ENCODE data around the gene TBC1D2.

GRCh38 chr9:98182069-98182820, 73.2 kb downstream of the TBC1D2 start:
- TF ChIP-seq CTCF (conservative IDR thresholded peaks at IDR 0.05; ENCODE audit: low read depth in 2 of 2) = no peak
- TF ChIP-seq EZH2 (IDR thresholded peaks at IDR 0.05; ENCODE audit: low read depth, unreplicated experiment) = no peak
- no peak for TF ChIP-seq CREB1 (CRISPR knock-in tag; IDR thresholded peaks at IDR 0.05; ENCODE audit: low read depth)
- no peak for TF ChIP-seq REST (IDR thresholded peaks at IDR 0.05; ENCODE audit: unreplicated experiment)
- no peak for TF ChIP-seq POLR2AphosphoS5 (IDR thresholded peaks at IDR 0.05; ENCODE audit: low read depth)
- TF ChIP-seq EZH2phosphoT487 (IDR thresholded peaks at IDR 0.05; ENCODE audit: unreplicated experiment) = no peak
- TF ChIP-seq ZNF114 (CRISPR knock-in tag; IDR thresholded peaks at IDR 0.05) = no peak
- TF ChIP-seq JUNB (IDR thresholded peaks at IDR 0.05; ENCODE audit: unreplicated experiment) = no peak
- no peak for TF ChIP-seq ETS1 (IDR thresholded peaks at IDR 0.05)
